OCI-LY3 (cell line): ENCODE data around the gene ADTRP.

Experiments used
- CTCF ChIP-seq: fragments of 200-600, 300-600 bp; sonication (generic); IDR thresholded peaks from 2 replicates; pipeline ENCODE4 v1.5.1; 2014; ENCODE audit warnings: antibody characterized with exemption, low read length, low read depth
- EZH2phosphoT487 ChIP-seq: fragments of 200-600 bp; shearing (Covaris generic); IDR thresholded peaks from 2 replicates; pipeline ENCODE4 v1.6.1; 2018; ENCODE audit warnings: antibody characterized with exemption, mixed run types, low read depth

GRCh38 chr6:11762794-11763459 is 15.7 kb downstream of the ADTRP start:
- TF ChIP-seq CTCF, result no peak
- TF ChIP-seq EZH2phosphoT487, result no peak
